Cardiac muscle cell (in vitro differentiated cells and primary cell): ENCODE results near the gene CACNA2D3. TPM values are rescaled to one million over a fixed set of nuclear protein-coding genes. Genes with fewer than 3 reads are reported as not detected.

Source experiments
- DNase-seq, 2 donors: peaks; one replicate each; pipeline versions ENCODE4 v3.0.0 to v3.0.0-alpha.2; 2010 to 2017; ENCODE audit warnings: low read depth in 1 of 2, low spot score in 1 of 2
- H3K27ac ChIP-seq: fragments of 200-600 bp; sonication (generic); 2 replicates; pipeline ENCODE4 v1.5.1; 2016
- H3K27me3 ChIP-seq: fragments of 200-600 bp; sonication (generic); 2 replicates; pipeline ENCODE4 v1.6.0; 2016; ENCODE audit warnings: control low read depth
- H3K36me3 ChIP-seq: fragments of 200-600 bp; sonication (generic); 2 replicates; pipeline ENCODE4 v1.5.1; 2016; ENCODE audit warnings: control low read depth
- H3K4me1 ChIP-seq: fragments of 200-600 bp; sonication (generic); 2 replicates; pipeline ENCODE4 v1.8.1; 2017; ENCODE audit warnings: low read depth, mild to moderate bottlenecking, mixed run types
- H3K4me3 ChIP-seq: fragments of 200-600 bp; sonication (generic); 2 replicates; pipeline ENCODE4 v1.5.1; 2016; ENCODE audit warnings: mild to moderate bottlenecking
- H3K9me3 ChIP-seq: fragments of 200-600 bp; sonication (generic); 2 replicates; pipeline ENCODE4 v1.5.1; 2017; ENCODE audit warnings: low read depth, mild to moderate bottlenecking, control low read depth
- polyA plus RNA-seq: library from polyadenylated mRNA; unstranded; fragments of >200 nt; fragmentation: Nextera tagmentation; extraction: Ambion mirVana; gene quantifications from 2 replicates; pipeline ENCODE4 v1.2.1, GENCODE V29; 2016
- total RNA-seq: library from RNA; depleted of rRNA; stranded (reverse); fragments of >200 nt; gene quantifications from 2 replicates; pipeline ENCODE4 v1.2.3, GENCODE V29; 2016
- TF ChIP-seq, protein P1 (sequence below): IDR thresholded peaks from 2 replicates; pipeline ENCODE4 v1.5.1; 2012; ENCODE audit warnings: low read depth, mild to moderate bottlenecking, low read length

Gene CACNA2D3
- total and polyA plus RNA-seq, 2 experiments from 2014 or later = 0.45 to 0.59 TPM

GRCh38 chr3:54705730-54706129, 583.4 kb downstream of the CACNA2D3 start:
- TF ChIP-seq, protein P1, sequence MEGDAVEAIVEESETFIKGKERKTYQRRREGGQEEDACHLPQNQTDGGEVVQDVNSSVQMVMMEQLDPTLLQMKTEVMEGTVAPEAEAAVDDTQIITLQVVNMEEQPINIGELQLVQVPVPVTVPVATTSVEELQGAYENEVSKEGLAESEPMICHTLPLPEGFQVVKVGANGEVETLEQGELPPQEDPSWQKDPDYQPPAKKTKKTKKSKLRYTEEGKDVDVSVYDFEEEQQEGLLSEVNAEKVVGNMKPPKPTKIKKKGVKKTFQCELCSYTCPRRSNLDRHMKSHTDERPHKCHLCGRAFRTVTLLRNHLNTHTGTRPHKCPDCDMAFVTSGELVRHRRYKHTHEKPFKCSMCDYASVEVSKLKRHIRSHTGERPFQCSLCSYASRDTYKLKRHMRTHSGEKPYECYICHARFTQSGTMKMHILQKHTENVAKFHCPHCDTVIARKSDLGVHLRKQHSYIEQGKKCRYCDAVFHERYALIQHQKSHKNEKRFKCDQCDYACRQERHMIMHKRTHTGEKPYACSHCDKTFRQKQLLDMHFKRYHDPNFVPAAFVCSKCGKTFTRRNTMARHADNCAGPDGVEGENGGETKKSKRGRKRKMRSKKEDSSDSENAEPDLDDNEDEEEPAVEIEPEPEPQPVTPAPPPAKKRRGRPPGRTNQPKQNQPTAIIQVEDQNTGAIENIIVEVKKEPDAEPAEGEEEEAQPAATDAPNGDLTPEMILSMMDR = no peak
- Histone ChIP-seq H3K4me3 (no peak overlapping the region), H3K9me3 (no peaks in the 10 kb centered on the region), H3K27me3 (no peaks in the 10 kb centered on the region), H3K4me1 (no peaks in the 10 kb centered on the region), H3K36me3 (no peaks in the 10 kb centered on the region), H3K27ac (no peak overlapping the region)
- DNase-seq = no peak

DNA sequence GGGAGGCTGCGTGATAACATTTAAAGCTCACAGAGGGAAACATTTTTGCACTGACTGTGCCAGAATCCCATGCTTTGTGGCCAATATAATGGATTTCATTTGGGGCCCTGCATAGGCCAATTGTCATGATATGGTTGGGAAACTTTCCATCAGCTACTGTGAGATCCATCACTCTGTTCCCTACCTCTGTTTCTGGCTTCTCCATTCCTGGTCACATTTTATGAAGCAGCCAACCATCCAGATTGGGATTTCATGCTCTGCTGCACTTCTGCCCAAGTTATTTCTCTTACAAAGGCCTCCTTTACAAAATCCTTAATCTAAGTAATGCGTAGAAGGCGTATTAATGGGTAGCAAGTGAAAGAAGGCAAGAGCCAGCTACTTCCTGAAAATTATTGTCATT, 584.4 kb downstream of the CACNA2D3 start:
- Histone ChIP-seq H3K4me3 (no peak overlapping the region), H3K36me3 (no peaks in the 10 kb centered on the region), H3K9me3 (no peaks in the 10 kb centered on the region), H3K27ac (no peak overlapping the region), H3K4me1 (no peaks in the 10 kb centered on the region), H3K27me3 (no peaks in the 10 kb centered on the region)
- TF ChIP-seq, protein P1 = no peak
- DNase-seq = no peak

GRCh38 chr3:54709785-54710184, 587.4 kb downstream of the CACNA2D3 start:
- no peak overlapping the region for H3K4me3 ChIP-seq
- no peak for DNase-seq
- H3K4me1 ChIP-seq = peaks cover 10% of the 10 kb centered on the region
- no peak overlapping the region for H3K27ac ChIP-seq
- no peaks in the 10 kb centered on the region for H3K9me3 ChIP-seq
- no peaks in the 10 kb centered on the region for H3K36me3 ChIP-seq
- TF ChIP-seq, protein P1 = no peak
- no peaks in the 10 kb centered on the region for H3K27me3 ChIP-seq

DNA sequence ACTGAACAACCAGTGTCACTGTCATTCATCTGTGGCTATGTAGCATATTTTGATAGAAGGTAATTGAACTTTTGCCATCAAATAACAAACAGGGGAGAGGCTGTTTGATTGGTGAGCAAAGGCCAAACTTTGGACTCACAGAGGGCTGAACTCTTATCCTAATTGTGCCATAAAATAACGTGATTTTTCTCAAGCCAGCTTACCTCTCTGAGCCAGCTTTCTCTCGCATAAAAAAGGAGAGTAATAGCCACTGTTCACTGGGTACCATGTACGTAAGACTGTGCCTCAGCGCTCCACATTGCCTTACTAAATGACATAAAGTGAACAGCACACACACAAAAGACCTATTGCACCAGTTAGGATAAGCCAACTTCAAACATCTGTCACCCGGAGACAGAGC, 588.6 kb downstream of the CACNA2D3 start:
- TF ChIP-seq, protein P1 = no peak
- no peak for DNase-seq
- Histone ChIP-seq H3K9me3 (no peaks in the 10 kb centered on the region), H3K36me3 (no peaks in the 10 kb centered on the region), H3K4me1 (peaks cover 10% of the 10 kb centered on the region), H3K27ac (no peak overlapping the region), H3K27me3 (no peaks in the 10 kb centered on the region), H3K4me3 (no peak overlapping the region)

DNA sequence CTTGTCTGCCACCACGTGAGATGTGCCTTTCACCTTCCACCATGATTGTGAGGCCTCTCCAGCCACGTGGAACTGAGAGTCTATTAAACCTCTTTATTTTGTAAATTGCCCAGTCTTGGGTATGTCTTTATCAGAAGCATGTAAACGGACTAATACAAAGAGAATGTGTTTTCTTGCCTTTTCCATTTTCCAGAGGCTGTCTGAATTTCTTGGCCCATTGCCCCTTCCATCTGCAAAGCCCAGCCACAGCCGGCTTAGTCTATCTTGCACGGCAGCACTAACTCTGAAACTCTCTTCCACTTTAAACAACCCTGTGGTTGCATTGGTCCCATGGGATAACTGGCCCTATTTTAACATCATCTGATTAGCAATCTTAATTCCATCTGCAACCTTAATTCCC, 590.2 kb downstream of the CACNA2D3 start:
- Histone ChIP-seq H3K4me1 (peaks cover 10% of the 10 kb centered on the region), H3K36me3 (no peaks in the 10 kb centered on the region), H3K4me3 (no peak overlapping the region), H3K27ac (no peak overlapping the region), H3K9me3 (no peaks in the 10 kb centered on the region), H3K27me3 (no peaks in the 10 kb centered on the region)
- TF ChIP-seq, protein P1 = no peak
- DNase-seq = peak in 1 of 2 donors; percentile 66

- Histone ChIP-seq H3K9me3 (no peaks in the 10 kb centered on the region), H3K36me3 (no peaks in the 10 kb centered on the region), H3K4me3 (no peak overlapping the region), H3K4me1 (peaks cover 10% of the 10 kb centered on the region), H3K27me3 (no peaks in the 10 kb centered on the region), H3K27ac (no peak overlapping the region)
- TF ChIP-seq, protein P1 = no peak
- no peak for DNase-seq
These were observed 590.7 kb downstream of the CACNA2D3 start for GRCh38 chr3:54713031-54713430.
